Measurements from ENCODE around the gene EXOC6B. TPM values are rescaled to one million over a fixed set of nuclear protein-coding genes. Genes with fewer than 3 reads are reported as not detected.

The EXOC6B gene
- total RNA-seq, 4 donors from 2014 or later, result 54.9 to 93.7 (median 64.6) TPM

DNA sequence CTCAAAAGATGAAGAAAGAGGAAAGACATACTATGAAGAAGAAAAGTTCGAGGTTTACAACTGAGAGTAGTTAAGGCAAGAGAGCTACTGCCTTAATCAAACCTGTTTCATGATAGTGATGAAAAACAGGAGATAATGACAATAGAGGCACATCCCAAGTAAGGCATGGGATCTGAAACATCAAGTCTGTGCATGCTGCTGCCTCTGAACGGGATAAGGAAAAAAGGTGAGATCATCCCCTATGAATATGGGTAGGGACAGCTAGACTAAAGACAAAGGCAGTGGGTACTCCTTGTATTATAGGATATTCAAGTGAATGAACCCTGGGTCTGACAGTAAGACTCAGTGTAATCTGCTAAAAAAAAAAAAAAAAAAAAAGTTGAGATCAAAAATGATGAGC lies 3.0 kb downstream of the EXOC6B start:
- Histone ChIP-seq H3K27me3 (no peaks in the 10 kb centered on the region), H3K4me1 (peaks cover 0 to 14% (median 0%) of the 10 kb centered on the region in 4 donors), H3K36me3 (no peaks in the 10 kb centered on the region), H3K27ac (no peak overlapping the region), H3K9me3 (no peaks in the 10 kb centered on the region), H3K4me3 (no peak overlapping the region)
- no peak for DNase-seq
- TF ChIP-seq POLR2A (IDR thresholded peaks at IDR 0.05), result no peak
- TF ChIP-seq, protein P1, sequence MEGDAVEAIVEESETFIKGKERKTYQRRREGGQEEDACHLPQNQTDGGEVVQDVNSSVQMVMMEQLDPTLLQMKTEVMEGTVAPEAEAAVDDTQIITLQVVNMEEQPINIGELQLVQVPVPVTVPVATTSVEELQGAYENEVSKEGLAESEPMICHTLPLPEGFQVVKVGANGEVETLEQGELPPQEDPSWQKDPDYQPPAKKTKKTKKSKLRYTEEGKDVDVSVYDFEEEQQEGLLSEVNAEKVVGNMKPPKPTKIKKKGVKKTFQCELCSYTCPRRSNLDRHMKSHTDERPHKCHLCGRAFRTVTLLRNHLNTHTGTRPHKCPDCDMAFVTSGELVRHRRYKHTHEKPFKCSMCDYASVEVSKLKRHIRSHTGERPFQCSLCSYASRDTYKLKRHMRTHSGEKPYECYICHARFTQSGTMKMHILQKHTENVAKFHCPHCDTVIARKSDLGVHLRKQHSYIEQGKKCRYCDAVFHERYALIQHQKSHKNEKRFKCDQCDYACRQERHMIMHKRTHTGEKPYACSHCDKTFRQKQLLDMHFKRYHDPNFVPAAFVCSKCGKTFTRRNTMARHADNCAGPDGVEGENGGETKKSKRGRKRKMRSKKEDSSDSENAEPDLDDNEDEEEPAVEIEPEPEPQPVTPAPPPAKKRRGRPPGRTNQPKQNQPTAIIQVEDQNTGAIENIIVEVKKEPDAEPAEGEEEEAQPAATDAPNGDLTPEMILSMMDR (IDR thresholded peaks at IDR 0.05), result no peak

DNA sequence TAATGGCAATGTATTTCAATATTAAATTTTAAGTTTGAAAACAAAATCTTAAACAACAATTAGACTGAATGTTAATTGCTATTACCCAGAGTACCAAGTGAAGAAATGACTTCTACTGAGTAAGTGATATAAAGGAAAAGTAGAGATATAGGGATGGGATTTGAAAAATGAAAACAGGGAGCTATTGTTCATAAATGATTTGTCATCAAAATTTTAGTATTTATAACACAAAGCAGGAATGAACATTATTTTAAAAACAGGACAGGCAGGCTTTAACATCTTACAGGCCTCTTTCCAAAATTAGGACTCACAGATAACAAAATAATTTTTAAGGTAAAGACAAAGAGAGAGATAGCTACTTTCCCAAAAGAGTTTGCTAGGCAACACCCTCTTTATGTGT lies 3.9 kb downstream of the EXOC6B start:
- no peaks in the 10 kb centered on the region for H3K36me3 ChIP-seq
- no peaks in the 10 kb centered on the region for H3K9me3 ChIP-seq
- no peaks in the 10 kb centered on the region for H3K27me3 ChIP-seq
- DNase-seq, result no peak
- no peak overlapping the region for H3K27ac ChIP-seq
- TF ChIP-seq, protein P1 (IDR thresholded peaks at IDR 0.05), result no peak
- no peak for TF ChIP-seq POLR2A (IDR thresholded peaks at IDR 0.05)
- H3K4me1 ChIP-seq, result peaks cover 0 to 14% (median 0%) of the 10 kb centered on the region in 4 donors
- H3K4me3 ChIP-seq, result no peak overlapping the region

DNA sequence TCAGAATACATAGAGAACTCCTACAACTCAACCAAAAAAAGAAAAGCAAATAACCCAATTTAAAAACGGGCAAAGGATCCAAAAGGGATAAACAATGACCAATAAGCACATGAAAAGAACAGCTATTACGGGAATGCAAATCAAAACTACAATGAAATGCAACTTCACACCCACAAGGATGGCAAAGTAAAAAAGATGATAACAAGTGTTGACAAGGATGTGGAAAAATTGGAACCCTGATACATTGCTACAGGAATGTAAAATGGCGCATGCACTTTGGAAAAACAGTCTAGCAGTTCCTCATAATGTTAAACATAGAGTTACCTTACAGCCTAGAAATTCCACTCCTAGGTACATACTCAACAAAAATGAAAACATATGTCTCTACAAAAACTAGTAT lies 4.7 kb downstream of the EXOC6B start:
- TF ChIP-seq, protein P1 (IDR thresholded peaks at IDR 0.05), result no peak
- no peak for TF ChIP-seq POLR2A (IDR thresholded peaks at IDR 0.05)
- no peak for DNase-seq
- H3K9me3 ChIP-seq, result no peaks in the 10 kb centered on the region
- no peak overlapping the region for H3K27ac ChIP-seq
- H3K27me3 ChIP-seq, result no peaks in the 10 kb centered on the region
- H3K4me3 ChIP-seq, result no peak overlapping the region
- H3K4me1 ChIP-seq, result peaks cover 0 to 14% (median 0%) of the 10 kb centered on the region in 4 donors
- no peaks in the 10 kb centered on the region for H3K36me3 ChIP-seq

DNA sequence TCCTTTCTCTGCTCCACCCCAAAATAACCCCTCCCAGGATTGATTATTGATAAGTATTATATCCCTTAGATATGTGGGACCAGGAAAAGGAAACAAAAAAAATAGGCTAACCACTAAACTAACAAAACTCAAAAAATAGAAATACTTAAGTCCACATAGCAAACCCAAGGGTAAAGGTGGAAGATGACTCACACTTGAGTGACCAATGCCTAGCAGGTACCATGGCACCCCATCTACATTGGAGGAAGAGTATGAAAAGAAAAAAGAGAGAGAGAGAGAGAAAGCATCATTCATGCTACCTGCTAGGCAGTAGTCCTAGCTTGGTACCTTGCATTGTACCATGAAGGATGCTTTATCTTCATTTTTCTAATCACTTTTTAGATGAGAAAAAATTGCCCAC lies 6.3 kb downstream of the EXOC6B start:
- Histone ChIP-seq H3K36me3 (no peaks in the 10 kb centered on the region), H3K9me3 (no peaks in the 10 kb centered on the region), H3K27me3 (no peaks in the 10 kb centered on the region), H3K27ac (no peak overlapping the region), H3K4me1 (peaks cover 0 to 12% (median 0%) of the 10 kb centered on the region in 4 donors), H3K4me3 (no peak overlapping the region)
- TF ChIP-seq, protein P1 (IDR thresholded peaks at IDR 0.05), result no peak
- TF ChIP-seq POLR2A (IDR thresholded peaks at IDR 0.05), result no peak
- no peak for DNase-seq

DNA sequence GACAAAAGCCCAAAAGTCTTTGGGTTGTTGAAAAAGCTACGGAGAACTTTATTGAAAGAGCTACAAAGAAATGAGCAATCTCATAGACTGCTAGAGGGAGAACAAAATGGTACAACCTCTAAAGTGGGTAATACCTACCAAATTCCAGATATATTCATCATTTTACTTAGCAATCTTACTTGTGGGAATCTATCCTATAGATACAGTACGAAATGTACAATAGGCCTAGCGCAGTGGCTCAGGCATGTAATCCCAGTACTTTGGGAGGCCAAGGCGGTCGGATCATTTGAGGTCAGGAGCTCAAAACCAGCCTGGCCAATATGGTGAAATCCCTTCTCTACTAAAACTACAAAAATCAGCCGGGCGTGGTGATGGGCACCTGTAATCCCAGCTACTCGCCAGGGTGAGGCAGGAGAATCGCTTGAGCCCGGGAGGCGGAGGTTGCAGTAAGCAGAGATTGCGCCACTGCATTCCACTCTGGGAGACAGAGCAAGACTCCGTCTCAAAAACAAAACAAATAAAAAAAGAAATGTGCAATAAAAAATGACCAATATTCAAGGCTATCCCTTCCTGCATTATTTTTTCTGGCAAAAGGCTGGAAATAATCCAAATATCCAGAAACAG lies 10.1 kb downstream of the EXOC6B start:
- no peaks in the 10 kb centered on the region for H3K27me3 ChIP-seq
- TF ChIP-seq, protein P1 (IDR thresholded peaks at IDR 0.05), result no peak
- no peak for TF ChIP-seq POLR2A (IDR thresholded peaks at IDR 0.05)
- DNase-seq, result no peak
- no peaks in the 10 kb centered on the region for H3K36me3 ChIP-seq
- H3K9me3 ChIP-seq, result no peaks in the 10 kb centered on the region
- H3K4me1 ChIP-seq, result peaks cover 0 to 5% (median 0%) of the 10 kb centered on the region in 4 donors
- H3K4me3 ChIP-seq, result no peak overlapping the region
- H3K27ac ChIP-seq, result no peak overlapping the region
